Activated CD8-positive, alpha-beta memory T cell treated with anti-CD3 and anti-CD28 coated beads, Interleukin-2, amount 10 ng/mL, durations not matched to agents 7 days and 5 days (primary cell): ENCODE data around the gene UBR7. TPM values are rescaled to one million over a fixed set of nuclear protein-coding genes. Genes with fewer than 3 reads are reported as not detected.
A peak's percentile ranks its signal among the peaks of the same experiment; 100 is the strongest.
"Not testable (repeated sequence)": the region's sequence is repeated elsewhere in the genome, so short reads cannot be mapped to it uniquely, and the experiment has no call there.

ENCODE experiments used
- ATAC-seq: fragments of 150-1000 bp; cut with Tn5 transposase; one replicate; pipeline ENCODE4 v1.10.0; 2021; ENCODE audit warnings: moderate library complexity
- CTCF ChIA-PET: fragments of 350-600 bp; sonication (Branson Sonifier 250); formaldehyde crosslinking; loops from one replicate; lab custom pipeline; 2021; ENCODE audit warnings: antibody characterized with exemption; lab: Charles Lee
- DNase-seq: peaks from one replicate; pipeline ENCODE4 v3.0.0-alpha.2; 2020
- H3K27ac Mint-ChIP-seq: one replicate; pipeline ENCODE4 v1.8.0; 2021; ENCODE audit warnings: mild to moderate bottlenecking, mixed read lengths
- H3K27me3 Mint-ChIP-seq: one replicate; pipeline ENCODE4 v1.8.0; 2021; ENCODE audit warnings: mixed read lengths
- H3K36me3 Mint-ChIP-seq: one replicate; pipeline ENCODE4 v1.8.0; 2021; ENCODE audit warnings: mild to moderate bottlenecking, mixed read lengths
- H3K4me1 Mint-ChIP-seq: one replicate; pipeline ENCODE4 v1.8.0; 2021; ENCODE audit warnings: mixed read lengths
- H3K4me3 Mint-ChIP-seq: one replicate; pipeline ENCODE4 v1.8.0; 2021; ENCODE audit warnings: mild to moderate bottlenecking, moderate library complexity, mixed read lengths
- H3K9me3 Mint-ChIP-seq: one replicate; pipeline ENCODE4 v1.8.0; 2022; ENCODE audit warnings: low read depth, mixed read lengths
- total RNA-seq, 2 experiments: library from RNA; stranded (reverse); gene quantifications; one replicate each; pipeline ENCODE4 v1.2.3, GENCODE V29; 2021

UBR7 gene
- total RNA-seq, 2 experiments from 2014 or later = 40.2 to 41.6 TPM

DNA sequence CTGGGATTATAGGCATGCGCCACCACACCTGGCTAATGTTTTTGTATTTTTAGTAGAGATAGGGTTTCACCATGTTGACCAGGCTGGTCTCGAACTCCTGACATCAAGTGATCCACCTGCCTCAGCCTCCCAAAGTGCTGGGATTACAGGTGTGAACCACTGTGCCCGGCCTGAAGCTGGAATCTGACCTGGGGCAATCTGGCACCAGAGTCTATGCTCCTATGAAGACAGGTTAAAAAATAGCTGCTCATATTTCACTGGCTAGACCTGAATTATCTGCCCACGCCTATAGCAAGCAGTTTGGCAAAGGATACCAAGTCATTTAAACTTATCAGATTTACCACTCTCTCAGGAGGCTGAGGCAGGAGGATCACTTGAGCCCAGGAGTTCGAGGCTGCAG is 32.3 kb upstream of the UBR7 start:
- not testable (repeated sequence) for DNase-seq, H3K27me3 Mint-ChIP-seq, ATAC-seq, H3K4me1 Mint-ChIP-seq, H3K9me3 Mint-ChIP-seq, H3K4me3 Mint-ChIP-seq, H3K27ac Mint-ChIP-seq, H3K36me3 Mint-ChIP-seq
- CTCF ChIA-PET = interaction anchor here (0.6 to 2.4 kb wide), 3 partner anchors 9 to 709 kb away, joined by 3 to 10 read pairs (median 5); partner anchors contain the start of genes LYSET and MOAP1

DNA sequence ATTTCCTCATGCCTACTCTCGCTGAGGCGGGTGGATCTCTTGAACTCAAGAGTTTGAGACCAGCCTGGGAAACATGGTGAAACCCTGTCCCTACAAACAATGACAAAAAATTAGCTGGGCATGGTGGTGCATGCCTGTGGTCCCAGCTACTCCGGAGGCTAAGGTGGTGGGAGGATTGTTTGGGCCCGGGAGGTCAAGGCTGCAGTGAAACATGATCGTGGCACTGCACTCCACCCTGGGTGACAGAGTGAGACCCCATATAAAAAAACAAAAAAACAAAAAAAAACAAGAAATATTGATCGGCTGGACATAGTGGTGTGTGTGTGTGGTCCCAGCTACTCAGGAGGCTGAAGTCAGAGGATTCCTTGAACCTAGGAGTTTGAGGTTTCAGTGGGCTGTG is 31.6 kb upstream of the UBR7 start:
- H3K27ac Mint-ChIP-seq = no peak overlapping the region
- peaks cover 7% of the 10 kb centered on the region for H3K4me1 Mint-ChIP-seq
- ATAC-seq (no peak), DNase-seq (no peak)
- CTCF ChIA-PET = interaction anchor here (1.8 kb wide), 1 partner anchor 62 kb away, joined by 9 read pairs; no protein-coding TSS in a partner anchor
- H3K4me3 Mint-ChIP-seq = no peak overlapping the region
- no peaks in the 10 kb centered on the region for H3K36me3 Mint-ChIP-seq
- H3K27me3 Mint-ChIP-seq = no peaks in the 10 kb centered on the region
- no peaks in the 10 kb centered on the region for H3K9me3 Mint-ChIP-seq

- CTCF ChIA-PET = interaction anchor here (1.5 to 3.5 kb wide), 8 partner anchors 10 to 70 kb away, joined by 5 to 20 read pairs (median 7); partner anchors contain the start of genes GON7 and UBR7
- Mint-ChIP-seq H3K36me3 (peaks cover 20% of the 10 kb centered on the region), H3K9me3 (no peaks in the 10 kb centered on the region), H3K27me3 (no peaks in the 10 kb centered on the region), H3K4me3 (peak overlapping the region; percentile 90), H3K4me1 (peaks cover 32% of the 10 kb centered on the region), H3K27ac (peak overlapping the region; percentile 87)
- no peak for DNase-seq
- no peak for ATAC-seq
Measured at GRCh38 chr14:93183596-93184317, 23.3 kb upstream of the UBR7 start.

GRCh38 chr14:93184391-93185348 is 22.4 kb upstream of the UBR7 start, which contains the start of the genes LYSET and MOAP1:
LYSET (plus strand) TSS chr14:93185317; CDS start chr14:93185406, 89 bp downstream.
MOAP1 (minus strand) TSS chr14:93184897; CDS start chr14:93184242, 655 bp downstream.
- CTCF ChIA-PET = interaction anchor here (0.7 to 3.5 kb wide), 12 partner anchors 9 to 126 kb away, joined by 3 to 20 read pairs (median 6); partner anchors contain the start of genes GON7 and UBR7
- Mint-ChIP-seq H3K27ac (peak within 1 kb of the TSS; percentile 94), H3K4me3 (peak within 1 kb of the TSS; percentile 90), H3K27me3 (no peaks in the 10 kb centered on the region), H3K4me1 (peaks cover 31% of the 10 kb centered on the region), H3K36me3 (peaks cover 20% of the 10 kb centered on the region), H3K9me3 (no peaks in the 10 kb centered on the region)
- ATAC-seq (peak; percentile 90), DNase-seq (peak; percentile 95)

DNA sequence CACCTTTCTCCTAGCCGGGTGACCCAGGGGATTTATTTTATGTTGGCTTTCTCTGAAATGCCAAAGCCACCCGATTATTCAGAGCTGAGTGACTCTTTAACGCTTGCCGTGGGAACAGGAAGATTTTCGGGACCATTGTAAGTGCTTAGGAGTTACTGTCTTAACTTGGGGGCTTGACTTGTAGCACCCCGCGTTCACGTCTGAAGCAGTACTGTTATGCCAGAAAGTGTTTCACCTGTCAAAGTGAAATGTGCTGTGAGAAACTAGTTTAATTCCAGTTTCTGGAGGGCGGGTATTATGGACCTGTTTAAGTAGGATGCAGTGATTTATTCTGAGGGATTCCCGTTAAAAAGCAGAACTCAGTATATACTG is 21.7 kb upstream of the UBR7 start:
- peaks cover 20% of the 10 kb centered on the region for H3K36me3 Mint-ChIP-seq
- peaks cover 31% of the 10 kb centered on the region for H3K4me1 Mint-ChIP-seq
- H3K27me3 Mint-ChIP-seq = no peaks in the 10 kb centered on the region
- H3K9me3 Mint-ChIP-seq = no peaks in the 10 kb centered on the region
- no peak for DNase-seq
- peak overlapping the region; percentile 94 for H3K27ac Mint-ChIP-seq
- no peak for ATAC-seq
- CTCF ChIA-PET = interaction anchor here (0.7 to 3.5 kb wide), 11 partner anchors 8 to 125 kb away, joined by 3 to 20 read pairs (median 7); partner anchors contain the start of genes GON7 and UBR7
- H3K4me3 Mint-ChIP-seq = peak overlapping the region; percentile 90

GRCh38 chr14:93186466-93186865 is 20.6 kb upstream of the UBR7 start:
- Mint-ChIP-seq H3K27me3 (no peaks in the 10 kb centered on the region), H3K36me3 (peaks cover 23% of the 10 kb centered on the region), H3K4me3 (peak overlapping the region; percentile 45), H3K27ac (peak overlapping the region; percentile 6), H3K9me3 (no peaks in the 10 kb centered on the region), H3K4me1 (peaks cover 31% of the 10 kb centered on the region)
- DNase-seq (no peak), ATAC-seq (no peak)
- CTCF ChIA-PET = interaction anchor here (2.0 kb wide), 1 partner anchor 19 kb away, joined by 10 read pairs; the partner anchor contains the start of genes GON7 and UBR7

GRCh38 chr14:93186956-93187355 is 20.1 kb upstream of the UBR7 start:
- Mint-ChIP-seq H3K27me3 (no peaks in the 10 kb centered on the region), H3K4me1 (peaks cover 31% of the 10 kb centered on the region), H3K36me3 (peaks cover 18% of the 10 kb centered on the region), H3K27ac (peak overlapping the region; percentile 6), H3K4me3 (no peak overlapping the region), H3K9me3 (no peaks in the 10 kb centered on the region)
- no peak for DNase-seq
- CTCF ChIA-PET = interaction anchor here (2.0 kb wide), 1 partner anchor 19 kb away, joined by 10 read pairs; the partner anchor contains the start of genes GON7 and UBR7
- ATAC-seq = no peak

GRCh38 chr14:93195316-93195999 is 11.6 kb upstream of the UBR7 start:
- H3K27ac Mint-ChIP-seq = no peak overlapping the region
- no peak overlapping the region for H3K4me3 Mint-ChIP-seq
- CTCF ChIA-PET = interaction anchor here (1.1 kb wide), 1 partner anchor 12 kb away, joined by 4 read pairs; the partner anchor contains the start of genes GON7 and UBR7
- H3K36me3 Mint-ChIP-seq = peaks cover 8% of the 10 kb centered on the region
- H3K9me3 Mint-ChIP-seq = no peaks in the 10 kb centered on the region
- no peaks in the 10 kb centered on the region for H3K27me3 Mint-ChIP-seq
- H3K4me1 Mint-ChIP-seq = no peaks in the 10 kb centered on the region
- no peak for DNase-seq
- no peak for ATAC-seq

DNA sequence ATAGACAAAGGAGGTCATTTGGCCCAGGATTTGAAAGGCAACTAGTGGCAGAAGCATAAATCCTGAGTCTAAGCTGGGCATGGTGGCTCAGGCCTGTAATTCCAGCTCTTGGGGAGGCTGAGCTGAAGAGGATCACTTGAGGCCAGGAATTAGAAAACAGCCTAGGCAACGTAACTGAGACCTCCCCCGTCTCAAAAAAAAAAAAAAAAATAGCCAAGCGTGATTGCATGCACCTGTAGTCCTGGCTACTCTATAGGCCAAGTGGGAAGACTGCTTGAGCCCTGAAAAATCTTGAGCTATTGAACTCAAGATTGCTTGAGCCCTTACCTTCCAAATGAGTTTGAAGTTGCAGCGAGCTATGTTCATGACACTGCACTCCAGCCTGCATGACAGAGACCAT is 8.0 kb upstream of the UBR7 start:
- Mint-ChIP-seq H3K36me3 (peaks cover 9% of the 10 kb centered on the region), H3K27me3 (no peaks in the 10 kb centered on the region), H3K9me3 (no peaks in the 10 kb centered on the region), H3K4me1 (peaks cover 8% of the 10 kb centered on the region), H3K4me3 (no peak overlapping the region), H3K27ac (peak overlapping the region; percentile 19)
- no peak for ATAC-seq
- CTCF ChIA-PET = interaction anchor here (0.7 to 1.3 kb wide), 3 partner anchors 14 to 946 kb away, joined by 3 to 4 read pairs (median 3); partner anchors contain the start of genes LYSET and MOAP1
- DNase-seq = no peak

DNA sequence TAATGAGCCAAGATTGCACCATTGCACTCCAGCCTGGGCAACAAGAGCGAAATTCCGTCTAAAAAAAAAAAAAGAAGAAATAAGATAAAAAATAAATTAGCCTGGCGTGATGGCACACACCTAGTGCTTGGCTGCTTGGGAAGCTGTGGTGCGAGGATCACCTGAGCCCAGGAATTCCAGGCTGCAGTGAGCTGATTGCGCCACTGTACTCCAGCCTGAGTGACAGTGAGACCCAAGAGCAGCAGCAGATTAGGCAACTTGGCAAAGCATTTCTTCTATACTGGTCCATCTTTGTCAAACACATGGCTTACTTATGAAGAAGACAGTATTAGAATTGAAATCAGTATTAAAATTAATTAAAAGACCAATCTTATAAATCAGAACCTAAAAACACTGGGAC is 6.5 kb upstream of the UBR7 start:
- CTCF ChIA-PET = no interaction called here
- H3K4me1 Mint-ChIP-seq = peaks cover 21% of the 10 kb centered on the region
- H3K27me3 Mint-ChIP-seq = no peaks in the 10 kb centered on the region
- no peaks in the 10 kb centered on the region for H3K9me3 Mint-ChIP-seq
- H3K36me3 Mint-ChIP-seq = peaks cover 20% of the 10 kb centered on the region
- H3K27ac Mint-ChIP-seq = no peak overlapping the region
- DNase-seq (no peak), ATAC-seq (no peak)
- H3K4me3 Mint-ChIP-seq = no peak overlapping the region

- CTCF ChIA-PET = no interaction called here
- no peak overlapping the region for H3K27ac Mint-ChIP-seq
- peaks cover 20% of the 10 kb centered on the region for H3K36me3 Mint-ChIP-seq
- peaks cover 28% of the 10 kb centered on the region for H3K4me1 Mint-ChIP-seq
- no peak overlapping the region for H3K4me3 Mint-ChIP-seq
- H3K9me3 Mint-ChIP-seq = no peaks in the 10 kb centered on the region
- DNase-seq (no peak), ATAC-seq (no peak)
- H3K27me3 Mint-ChIP-seq = no peaks in the 10 kb centered on the region
Measured at GRCh38 chr14:93201155-93201704, 5.8 kb upstream of the UBR7 start.
